ENCODE measurements around the gene SYAP1. TPM values are rescaled to one million over a fixed set of nuclear protein-coding genes. Genes with fewer than 3 reads are reported as not detected.
A peak's percentile ranks its signal among the peaks of the same experiment; 100 is the strongest.

SYAP1 gene, protein sequence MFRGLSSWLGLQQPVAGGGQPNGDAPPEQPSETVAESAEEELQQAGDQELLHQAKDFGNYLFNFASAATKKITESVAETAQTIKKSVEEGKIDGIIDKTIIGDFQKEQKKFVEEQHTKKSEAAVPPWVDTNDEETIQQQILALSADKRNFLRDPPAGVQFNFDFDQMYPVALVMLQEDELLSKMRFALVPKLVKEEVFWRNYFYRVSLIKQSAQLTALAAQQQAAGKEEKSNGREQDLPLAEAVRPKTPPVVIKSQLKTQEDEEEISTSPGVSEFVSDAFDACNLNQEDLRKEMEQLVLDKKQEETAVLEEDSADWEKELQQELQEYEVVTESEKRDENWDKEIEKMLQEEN
- 26.6 and 34.1 TPM in 2 replicates for total RNA-seq (2014; rRNA removed; shearing (Covaris generic); ENCODE audit: low replicate concordance)

DNA sequence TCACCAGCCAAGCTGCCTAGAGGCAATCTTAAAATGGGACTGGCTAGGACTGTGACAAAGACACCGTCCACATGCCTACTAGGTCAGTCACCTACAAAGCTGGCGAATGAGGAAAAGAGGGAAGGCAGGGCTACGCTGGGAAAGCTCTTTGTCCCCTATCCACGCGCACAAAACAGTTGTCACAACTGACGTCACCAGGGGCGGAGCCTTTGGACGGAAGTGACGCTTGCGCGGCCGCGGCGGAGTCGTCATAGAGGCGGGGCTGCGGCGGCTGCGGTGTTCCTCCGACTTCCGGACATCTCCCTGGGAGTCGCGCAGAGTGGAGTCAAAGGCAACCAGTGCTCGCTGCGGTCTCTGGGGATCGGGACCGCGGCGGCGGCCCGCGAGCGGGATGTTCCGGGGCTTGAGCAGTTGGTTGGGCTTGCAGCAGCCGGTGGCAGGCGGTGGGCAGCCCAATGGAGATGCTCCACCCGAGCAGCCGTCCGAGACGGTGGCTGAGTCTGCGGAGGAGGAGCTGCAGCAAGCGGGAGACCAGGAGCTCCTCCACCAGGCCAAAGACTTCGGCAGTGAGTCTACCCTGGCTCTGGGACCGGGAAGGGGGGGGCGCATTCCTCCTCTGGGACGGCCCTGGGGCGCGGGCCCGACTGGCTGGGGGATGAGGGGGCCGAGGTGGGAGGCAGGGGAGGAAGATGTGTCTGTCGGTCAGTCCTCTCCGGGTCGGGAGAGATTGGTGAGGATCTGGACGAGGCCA is at the start of gene SYAP1:
SYAP1 (plus strand) TSS at position 279 of the 751 bp plus-strand sequence; CDS start at position 392, 113 bp downstream.
- no peaks in the 10 kb centered on the region; the same call in 1 of the 2 replicates for H3K36me3 ChIP-seq
- no peaks in the 10 kb centered on the region for H3K9me3 ChIP-seq
- DNase-seq: peak; percentile 91

DNA sequence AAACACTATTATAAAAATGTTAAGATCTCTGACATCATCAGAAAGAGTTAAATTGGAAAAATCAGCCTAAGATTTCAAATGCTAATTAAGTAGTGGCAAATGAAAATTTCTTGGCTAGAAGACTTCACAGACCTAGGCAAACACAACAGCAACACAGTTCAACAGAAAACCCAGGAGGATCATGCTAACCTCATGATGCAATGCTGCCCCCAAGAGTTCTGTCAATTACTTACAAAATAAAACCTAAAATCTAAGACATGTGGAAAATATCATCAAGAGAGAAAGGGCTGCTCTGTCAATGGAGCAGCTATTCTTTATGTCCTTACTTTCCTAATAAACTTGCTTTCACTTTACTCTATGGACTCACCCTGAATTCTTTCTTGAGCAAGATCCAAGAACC is 48.4 kb upstream of the SYAP1 start:
- Histone ChIP-seq H3K9me3 (no peaks in the 10 kb centered on the region), H3K27me3 (no peaks in the 10 kb centered on the region), H3K36me3 (peaks cover 3% of the 10 kb centered on the region), H3K4me3 (no peak overlapping the region)
- no peak for DNase-seq

More for the DNA sequence above, at the start of gene SYAP1:
- Histone ChIP-seq H3K4me3 (peak within 1 kb of the TSS; percentile 71), H3K27me3 (no peaks in the 10 kb centered on the region)

DNA sequence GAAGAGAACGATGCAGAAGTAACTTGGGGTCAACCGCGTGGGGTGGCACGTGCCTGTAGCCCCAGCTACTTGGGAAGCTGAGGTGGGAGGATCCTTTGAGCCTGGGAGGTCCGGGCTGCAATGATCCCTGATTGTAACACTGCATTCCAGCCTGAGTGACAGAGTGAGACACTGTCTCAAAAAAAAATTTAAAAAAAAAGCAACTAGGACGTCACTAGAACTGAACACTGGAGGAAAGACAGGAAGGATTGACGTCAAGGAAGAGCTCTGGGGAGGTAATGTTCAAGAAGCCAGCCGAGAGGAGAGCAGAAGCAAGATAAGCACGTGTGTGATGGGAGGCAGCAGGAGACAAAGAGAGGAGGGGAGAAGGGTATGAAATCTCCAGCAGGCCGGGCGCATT is 40.7 kb upstream of the SYAP1 start:
- H3K9me3 ChIP-seq: no peaks in the 10 kb centered on the region

DNA sequence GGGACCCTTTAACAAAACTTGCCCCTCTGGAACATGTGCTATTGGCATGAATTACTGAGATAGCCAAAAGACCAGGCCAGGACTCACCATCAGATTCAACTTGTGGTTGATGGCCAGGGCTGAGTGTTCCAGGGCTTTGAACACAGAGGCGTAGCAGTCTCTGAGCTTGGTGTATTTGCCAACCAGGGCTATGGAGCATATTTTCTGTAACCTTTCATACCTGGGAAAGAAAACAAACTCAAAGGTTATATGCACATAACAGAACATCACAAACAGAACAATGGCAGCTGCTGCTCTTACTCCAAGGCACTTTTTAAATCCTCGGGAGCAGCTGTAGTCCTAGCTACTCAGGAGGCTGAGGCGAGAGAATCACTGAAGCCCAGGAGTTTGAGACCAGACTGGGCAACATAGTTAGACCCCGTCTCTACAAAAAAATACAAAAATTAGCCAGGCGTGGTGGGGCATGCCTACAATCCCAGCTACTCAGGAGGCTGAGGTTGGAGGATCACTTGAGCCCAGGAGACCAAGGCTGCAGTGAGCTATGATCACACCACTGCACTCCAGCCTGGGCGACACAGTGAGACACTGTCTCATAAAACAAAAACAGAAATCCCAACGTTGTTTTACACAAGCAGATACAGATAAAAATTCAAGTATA is 36.3 kb upstream of the SYAP1 start:
- H3K27me3 ChIP-seq: no peaks in the 10 kb centered on the region
- H3K36me3 ChIP-seq: peaks cover 4% of the 10 kb centered on the region
- no peaks in the 10 kb centered on the region for H3K9me3 ChIP-seq
- H3K4me3 ChIP-seq: no peak overlapping the region
- no peak for DNase-seq

More for the DNA sequence above, 40.7 kb upstream of the SYAP1 start:
- H3K36me3 ChIP-seq: peaks cover 5% of the 10 kb centered on the region; the same call in 1 of the 2 replicates
- H3K4me3 ChIP-seq: no peak overlapping the region
- no peaks in the 10 kb centered on the region for H3K27me3 ChIP-seq
- DNase-seq: no peak

DNA sequence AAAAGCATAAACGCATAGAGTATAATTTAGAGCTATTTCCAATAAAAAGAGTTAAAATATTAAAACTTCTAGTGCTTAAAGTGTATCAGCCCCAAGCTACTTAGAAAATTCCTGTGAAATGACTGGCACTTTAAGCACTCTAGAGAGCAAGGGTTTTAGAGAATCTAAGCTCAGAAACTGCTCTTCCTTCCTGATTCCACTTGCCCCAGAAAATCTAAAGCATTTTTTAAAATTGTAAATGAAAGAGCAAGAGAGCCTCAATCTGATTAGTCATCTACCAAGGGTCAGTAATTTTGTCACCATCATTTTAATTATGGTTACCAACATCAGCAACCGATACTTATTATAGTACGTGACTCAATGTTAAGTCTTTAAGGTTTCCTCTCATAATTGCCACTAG is 31.9 kb upstream of the SYAP1 start:
- DNase-seq: no peak
- Histone ChIP-seq H3K36me3 (peaks cover 2% of the 10 kb centered on the region; the same call in 1 of the 2 replicates), H3K4me3 (no peak overlapping the region), H3K27me3 (no peaks in the 10 kb centered on the region), H3K9me3 (no peaks in the 10 kb centered on the region)

DNA sequence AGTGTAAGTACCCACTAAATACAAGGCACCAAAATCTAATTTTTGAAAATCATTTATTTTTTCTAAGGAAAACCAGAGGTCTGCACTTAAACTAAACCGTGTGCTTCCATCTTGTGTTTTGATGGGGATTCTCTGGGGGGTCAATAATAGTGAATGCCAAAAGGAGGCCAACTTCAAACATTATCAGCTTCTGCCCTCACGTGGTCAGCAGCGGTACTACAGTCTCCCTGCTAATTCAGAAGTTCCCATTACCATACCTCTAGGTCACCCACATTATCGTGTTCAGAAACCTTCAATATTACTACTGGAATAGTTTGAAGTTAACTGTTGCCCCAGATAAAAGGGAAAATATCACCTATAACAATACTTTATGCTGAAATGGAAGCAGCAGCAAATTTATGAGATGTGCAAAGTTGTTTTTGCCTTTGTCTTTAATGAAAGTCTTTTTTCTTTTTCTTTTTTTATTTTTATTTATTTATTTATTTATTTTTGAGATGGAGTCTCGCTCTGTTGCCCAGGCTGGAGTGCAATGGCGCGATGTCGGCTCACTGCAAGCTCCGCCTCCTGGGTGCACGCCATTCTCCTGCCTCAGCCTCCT is 24.2 kb upstream of the SYAP1 start:
- H3K9me3 ChIP-seq: no peaks in the 10 kb centered on the region
- H3K27me3 ChIP-seq: no peaks in the 10 kb centered on the region
- no peak overlapping the region for H3K4me3 ChIP-seq
- peak; percentile 17 for DNase-seq
- H3K36me3 ChIP-seq: no peaks in the 10 kb centered on the region; the same call in 1 of the 2 replicates

DNA sequence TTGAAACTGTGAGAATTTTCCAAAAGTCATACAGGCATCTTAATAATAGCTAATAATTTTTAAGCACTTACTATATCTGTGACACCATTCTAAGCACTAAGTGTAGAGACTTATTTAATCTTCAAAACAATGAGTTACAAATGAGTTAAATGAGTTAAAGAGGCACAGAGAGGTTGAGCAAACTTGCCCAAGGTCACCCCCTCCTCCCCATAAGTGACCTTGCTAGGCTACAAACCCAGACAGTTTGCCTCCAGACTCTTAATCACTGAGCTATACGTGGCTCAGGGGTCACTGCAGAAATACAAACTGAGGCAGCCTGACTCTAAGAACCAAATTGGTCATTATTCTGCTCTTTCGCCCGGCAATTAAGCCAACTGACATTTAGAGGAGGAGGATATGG is 22.5 kb upstream of the SYAP1 start:
- no peak for DNase-seq
- no peaks in the 10 kb centered on the region; the same call in 1 of the 2 replicates for H3K36me3 ChIP-seq
- no peaks in the 10 kb centered on the region for H3K27me3 ChIP-seq
- no peak overlapping the region for H3K4me3 ChIP-seq
- H3K9me3 ChIP-seq: no peaks in the 10 kb centered on the region

DNA sequence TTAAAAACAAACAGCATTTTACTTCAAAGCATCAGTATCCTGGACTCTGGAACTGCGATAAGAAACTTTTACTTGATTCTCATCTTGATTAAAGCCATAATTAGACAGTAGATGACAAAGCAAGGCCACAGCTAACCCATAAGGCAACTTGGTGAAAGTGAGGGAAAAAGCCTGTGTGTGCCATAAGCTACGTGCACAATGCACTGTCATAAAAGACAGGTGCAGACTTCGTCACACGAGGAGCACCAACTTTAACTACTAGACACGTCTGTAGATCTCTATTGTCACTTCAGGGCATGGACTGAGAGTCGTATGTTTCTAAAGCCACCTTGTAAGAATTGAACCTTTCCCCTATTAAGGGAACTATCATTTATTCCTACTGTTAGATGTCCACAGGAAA is 20.0 kb upstream of the SYAP1 start:
- Histone ChIP-seq H3K36me3 (no peaks in the 10 kb centered on the region; the same call in 1 of the 2 replicates), H3K4me3 (no peak overlapping the region), H3K9me3 (no peaks in the 10 kb centered on the region), H3K27me3 (no peaks in the 10 kb centered on the region)
- DNase-seq: no peak

DNA sequence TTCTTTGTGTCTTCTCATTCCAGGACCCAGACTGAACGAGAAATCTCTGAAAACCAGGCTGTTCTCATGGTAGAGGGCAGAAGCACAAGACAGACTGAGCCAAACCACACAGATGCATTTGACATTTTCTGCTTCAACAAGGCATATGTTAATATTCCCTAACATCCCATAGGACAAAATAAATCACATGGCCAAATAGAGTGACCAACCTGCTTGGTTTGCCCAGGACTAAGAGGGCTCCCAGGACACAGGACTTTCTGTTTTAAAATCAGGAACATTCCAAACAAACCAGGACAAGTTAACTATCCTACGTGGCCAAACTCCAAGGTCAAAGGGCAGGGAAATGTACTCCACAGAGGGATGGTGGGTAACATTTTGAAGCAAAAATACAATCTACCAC is 18.7 kb upstream of the SYAP1 start:
- Histone ChIP-seq H3K9me3 (no peaks in the 10 kb centered on the region), H3K36me3 (no peaks in the 10 kb centered on the region), H3K4me3 (no peak overlapping the region), H3K27me3 (no peaks in the 10 kb centered on the region)
- no peak for DNase-seq

DNA sequence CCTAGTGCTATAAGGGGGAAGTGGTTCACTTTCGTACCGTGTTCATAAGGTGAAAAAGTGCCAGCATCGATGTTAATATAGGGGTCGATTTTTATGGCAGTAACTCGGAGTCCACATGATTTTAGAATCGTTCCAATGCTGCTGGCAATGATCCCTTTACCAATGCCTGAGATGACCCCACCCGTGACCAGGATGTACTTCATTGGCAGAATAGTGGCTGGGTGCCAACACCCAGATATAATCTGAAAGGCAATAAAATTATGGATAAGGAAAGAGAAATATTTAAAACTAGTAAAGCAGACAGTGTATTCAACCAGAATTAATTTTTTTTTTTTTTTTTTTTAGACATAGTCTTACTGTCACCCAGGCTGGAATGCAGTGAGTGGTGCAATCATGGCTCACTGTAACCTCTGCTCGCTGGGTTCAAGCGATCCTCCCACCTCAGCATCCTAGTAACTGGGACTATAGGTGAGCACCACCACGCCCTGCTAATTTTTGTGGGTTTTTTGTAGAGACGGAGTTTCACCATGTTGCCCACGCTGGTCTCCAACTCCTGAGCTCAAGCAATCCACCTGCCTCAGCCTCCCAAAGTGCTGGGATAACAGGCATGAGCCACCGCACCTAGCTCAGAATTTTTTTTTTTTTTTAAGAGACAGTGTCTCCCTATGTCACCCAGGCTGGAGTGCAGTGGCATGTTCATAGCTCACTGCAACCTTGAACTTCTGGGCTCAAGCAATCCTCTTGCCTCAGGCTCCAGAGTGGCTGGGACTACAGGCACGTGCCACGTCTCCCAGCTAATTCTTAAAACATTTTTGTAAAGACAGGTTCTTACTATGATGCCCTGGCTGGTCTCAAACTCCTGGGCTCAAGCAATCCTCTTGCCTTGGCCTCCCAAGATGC is 16.5 kb upstream of the SYAP1 start:
- H3K4me3 ChIP-seq: no peak overlapping the region
- H3K36me3 ChIP-seq: no peaks in the 10 kb centered on the region
- no peak for DNase-seq
- no peaks in the 10 kb centered on the region for H3K9me3 ChIP-seq
- H3K27me3 ChIP-seq: no peaks in the 10 kb centered on the region

DNA sequence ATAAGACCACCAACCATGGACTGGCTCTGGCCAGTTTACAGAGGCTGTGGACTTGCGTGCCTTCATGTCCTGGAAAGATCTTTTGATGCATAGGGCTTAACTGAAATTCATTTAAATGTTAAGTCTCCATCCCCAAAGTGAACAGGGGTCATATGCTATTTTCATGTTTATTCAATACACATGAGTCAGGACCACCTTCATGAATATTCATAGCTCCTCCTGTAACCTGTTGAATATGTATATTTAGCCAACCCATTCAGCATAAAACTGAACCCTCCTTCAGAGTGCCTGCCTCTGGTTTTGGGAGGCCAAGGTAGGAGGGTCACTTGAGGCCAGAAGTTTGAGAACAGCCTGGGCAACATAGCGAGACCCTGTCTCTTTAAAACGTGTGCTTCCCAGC is 14.0 kb upstream of the SYAP1 start:
- H3K36me3 ChIP-seq: no peaks in the 10 kb centered on the region; the same call in 1 of the 2 replicates
- H3K9me3 ChIP-seq: no peaks in the 10 kb centered on the region
- no peaks in the 10 kb centered on the region for H3K27me3 ChIP-seq
- no peak overlapping the region for H3K4me3 ChIP-seq
- DNase-seq: no peak

DNA sequence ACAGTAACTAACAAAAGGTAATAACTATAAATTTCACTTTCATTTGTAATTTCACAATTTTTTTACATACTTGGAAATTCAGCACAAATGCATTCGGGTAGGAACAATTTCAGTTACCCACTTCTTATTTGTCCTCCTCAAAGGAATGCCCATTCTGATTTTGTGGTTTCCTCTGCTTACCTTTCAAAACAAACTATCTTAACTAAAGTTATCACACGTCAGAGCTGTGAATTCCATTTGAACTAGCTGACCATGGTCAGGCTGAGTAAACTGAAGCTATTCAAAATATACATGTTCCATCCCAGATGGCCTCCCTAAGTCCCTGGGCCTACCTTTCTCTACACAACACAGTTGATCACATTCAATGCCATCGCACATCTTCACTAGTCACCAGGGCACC is 11.4 kb upstream of the SYAP1 start:
- Histone ChIP-seq H3K36me3 (no peaks in the 10 kb centered on the region; the same call in 1 of the 2 replicates), H3K4me3 (no peak overlapping the region), H3K27me3 (no peaks in the 10 kb centered on the region), H3K9me3 (no peaks in the 10 kb centered on the region)
- no peak for DNase-seq

DNA sequence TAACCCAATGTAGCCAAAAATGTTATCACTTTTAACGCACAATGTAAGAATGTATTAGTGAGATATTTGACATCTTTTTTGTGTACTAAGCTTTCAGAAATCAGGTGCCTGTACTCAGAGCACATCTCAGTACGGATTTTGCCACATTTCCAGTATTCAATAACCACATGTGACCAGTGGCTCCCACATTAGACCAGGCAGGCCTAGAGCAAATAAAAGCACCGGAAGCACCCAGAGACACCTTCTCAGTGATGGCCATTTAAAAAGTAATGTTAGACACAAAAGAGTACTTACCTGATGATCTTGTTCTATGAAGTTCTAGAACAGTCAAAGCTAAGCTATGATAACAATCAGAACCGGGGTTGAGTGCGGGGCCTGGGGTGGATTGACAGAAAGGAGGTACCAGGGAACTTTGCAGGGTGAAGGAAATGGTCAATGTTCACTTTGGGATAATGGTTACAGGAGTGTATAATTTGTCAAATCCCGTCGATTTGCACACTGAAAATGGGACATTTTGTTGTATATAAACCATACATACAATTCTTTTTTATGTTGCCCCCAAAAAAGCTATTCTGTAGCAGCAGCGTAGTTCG is 8.1 kb upstream of the SYAP1 start:
- H3K27me3 ChIP-seq: no peaks in the 10 kb centered on the region
- peak overlapping the region; percentile 64 for H3K4me3 ChIP-seq
- H3K36me3 ChIP-seq: no peaks in the 10 kb centered on the region; the same call in 1 of the 2 replicates
- no peaks in the 10 kb centered on the region for H3K9me3 ChIP-seq
- DNase-seq: no peak

DNA sequence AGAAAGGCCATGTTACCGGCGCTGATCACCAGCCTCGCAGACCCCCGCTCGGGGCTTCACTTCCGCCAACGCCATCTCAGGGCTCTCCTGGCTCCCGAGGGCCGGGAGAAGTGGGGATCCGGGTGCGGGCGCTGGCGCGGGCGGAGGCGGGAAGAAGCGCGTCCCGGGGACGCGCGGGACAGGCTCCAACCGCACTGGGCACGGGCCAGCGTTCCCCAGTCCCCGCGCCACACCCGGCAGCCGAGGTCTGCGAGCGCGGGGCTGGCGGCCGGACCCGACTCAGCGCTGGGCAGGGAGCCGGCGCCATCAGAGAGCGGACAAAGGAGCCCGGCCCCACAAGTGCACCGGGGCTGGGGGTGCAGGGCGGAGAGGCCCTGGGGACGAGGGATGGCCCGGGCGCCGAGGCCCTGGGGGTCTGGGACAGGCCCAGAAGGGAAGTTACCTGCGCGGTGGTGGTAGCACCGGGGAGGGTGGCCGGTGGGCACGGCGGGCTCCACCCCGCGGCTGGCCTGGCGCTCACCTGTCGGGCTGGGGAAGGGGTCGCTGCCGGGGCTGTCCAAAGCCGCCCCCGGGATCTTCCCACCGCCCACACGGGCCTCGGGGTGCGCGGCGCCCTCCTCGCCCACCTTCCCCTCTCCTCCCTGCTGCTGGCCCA is 7.4 kb upstream of the SYAP1 start:
- Histone ChIP-seq H3K9me3 (no peaks in the 10 kb centered on the region), H3K27me3 (no peaks in the 10 kb centered on the region), H3K36me3 (no peaks in the 10 kb centered on the region; the same call in 1 of the 2 replicates), H3K4me3 (peak overlapping the region; percentile 64)
- DNase-seq: peak; percentile 16

DNA sequence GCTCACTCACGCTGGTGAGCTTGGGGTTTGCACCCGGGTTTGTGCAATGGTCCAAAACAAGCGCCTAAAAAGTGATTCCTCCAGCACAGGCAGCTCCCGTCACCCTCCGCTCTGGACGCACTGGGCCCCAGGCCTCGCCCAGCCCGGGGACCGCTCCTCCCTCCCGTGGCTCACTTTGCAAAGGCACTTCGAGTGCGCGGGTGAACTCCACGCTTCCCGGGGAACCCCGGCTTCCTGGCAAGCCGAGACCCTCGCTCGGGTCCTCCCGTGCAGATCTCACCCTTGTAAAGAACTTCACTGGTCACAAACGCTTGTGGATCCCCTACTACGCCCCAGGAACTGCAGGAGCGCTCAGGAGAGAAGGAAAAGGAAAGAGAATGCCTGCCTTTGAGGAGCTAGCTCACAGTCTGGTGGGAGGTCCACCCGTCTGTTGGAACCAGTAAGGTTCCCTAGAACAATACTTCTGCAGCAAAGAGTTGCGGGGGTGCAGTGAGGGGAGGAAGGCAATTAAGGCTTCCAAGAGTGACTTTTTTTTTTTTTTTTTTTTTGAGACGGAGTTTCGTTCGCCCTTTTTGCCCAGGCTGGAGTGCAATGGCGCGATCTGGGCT is 6.8 kb upstream of the SYAP1 start, which contains the start of gene CTPS2:
CTPS2 (minus strand) TSS at position 122 of the 608 bp plus-strand sequence. CDS start 9,767 bp downstream, outside the sequence.
- Histone ChIP-seq H3K27me3 (no peaks in the 10 kb centered on the region), H3K4me3 (peak within 1 kb of the TSS; percentile 64)
- peak; percentile 76 for DNase-seq

More for the DNA sequence above, 6.8 kb upstream of the SYAP1 start, which contains the start of gene CTPS2:
- no peaks in the 10 kb centered on the region; the same call in 1 of the 2 replicates for H3K36me3 ChIP-seq
- no peaks in the 10 kb centered on the region for H3K9me3 ChIP-seq

Measured in MG63 (cell line).